Measurements from ENCODE around the gene PRPF6. TPM values are rescaled to one million over a fixed set of nuclear protein-coding genes. Genes with fewer than 3 reads are reported as not detected.
"Not testable (repeated sequence)": the region's sequence is repeated elsewhere in the genome, so short reads cannot be mapped to it uniquely, and the experiment has no call there.

The PRPF6 gene
- polyA plus RNA-seq, 1 donor from 2014 or later: 91.9 TPM

DNA sequence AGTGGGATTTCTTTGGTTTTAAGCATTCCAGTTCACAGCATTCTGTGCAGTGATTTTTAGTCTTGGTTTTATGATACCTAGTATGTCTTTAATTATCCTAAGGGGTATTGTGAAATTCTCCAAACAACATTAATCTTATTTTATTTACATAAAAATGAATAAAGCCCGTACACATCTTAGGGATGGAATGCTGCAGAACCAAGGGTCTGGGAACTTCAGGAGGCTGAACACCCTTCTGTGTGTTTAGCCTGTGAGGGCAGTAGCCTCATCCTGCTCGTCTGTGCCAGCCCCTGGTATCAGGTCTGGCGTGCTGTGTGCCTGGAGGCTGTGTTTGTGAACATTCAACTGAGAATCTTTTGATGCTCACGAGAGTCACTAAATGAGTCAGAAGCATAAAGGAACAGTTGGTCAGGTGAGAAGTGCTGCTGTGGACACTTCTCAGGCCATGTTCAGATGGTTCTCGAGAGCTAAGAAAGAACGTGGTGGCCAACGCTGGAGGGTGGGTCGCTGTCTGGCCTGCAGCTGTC lies 29.8 kb downstream of the PRPF6 start:
- Histone ChIP-seq H3K27ac (ENCODE audit: low read length) (no peak overlapping the region), H3F3A (ENCODE audit: insufficient read depth, low read length, poor library complexity, severe bottlenecking) (no peaks in the 10 kb centered on the region), H3K4me2 (ENCODE audit: low read length) (no peak overlapping the region), H3K4me3 (ENCODE audit: low read length) (no peak overlapping the region), H3K36me3 (ENCODE audit: insufficient read depth, low read length) (peaks cover 14% of the 10 kb centered on the region), H4K20me1 (ENCODE audit: insufficient read depth) (no peaks in the 10 kb centered on the region), H2AFZ (ENCODE audit: low read depth, low read length) (no peak overlapping the region), H3K27me3 (ENCODE audit: insufficient read depth, low read depth, low read length) (no peaks in the 10 kb centered on the region), H3K9me3 (ENCODE audit: low read length) (no peaks in the 10 kb centered on the region), H3K9me2 (ENCODE audit: insufficient read depth, low read length) (no peaks in the 10 kb centered on the region), H3K79me2 (replicated peaks; ENCODE audit: insufficient read depth, low read length) (no peaks in the 10 kb centered on the region), H3K9ac (ENCODE audit: low read length) (no peak overlapping the region)
- TF ChIP-seq RAD21 (conservative IDR thresholded peaks at IDR 0.05) (no peak), EP300 (conservative IDR thresholded peaks at IDR 0.05; ENCODE audit: poor library complexity, severe bottlenecking) (no peak), MXI1 (conservative IDR thresholded peaks at IDR 0.05; ENCODE audit: poor library complexity, severe bottlenecking) (no peak), EZH2 (IDR thresholded peaks at IDR 0.05; ENCODE audit: borderline replicate concordance, insufficient read depth, low read length, poor library complexity, severe bottlenecking) (no peak), SMC3 (conservative IDR thresholded peaks at IDR 0.05; ENCODE audit: poor library complexity) (no peak), TAF1 (IDR thresholded peaks at IDR 0.05; ENCODE audit: low read depth) (no peak), POLR2AphosphoS5 (IDR thresholded peaks at IDR 0.05) (no peak)
- TF ChIP-seq, protein P1, sequence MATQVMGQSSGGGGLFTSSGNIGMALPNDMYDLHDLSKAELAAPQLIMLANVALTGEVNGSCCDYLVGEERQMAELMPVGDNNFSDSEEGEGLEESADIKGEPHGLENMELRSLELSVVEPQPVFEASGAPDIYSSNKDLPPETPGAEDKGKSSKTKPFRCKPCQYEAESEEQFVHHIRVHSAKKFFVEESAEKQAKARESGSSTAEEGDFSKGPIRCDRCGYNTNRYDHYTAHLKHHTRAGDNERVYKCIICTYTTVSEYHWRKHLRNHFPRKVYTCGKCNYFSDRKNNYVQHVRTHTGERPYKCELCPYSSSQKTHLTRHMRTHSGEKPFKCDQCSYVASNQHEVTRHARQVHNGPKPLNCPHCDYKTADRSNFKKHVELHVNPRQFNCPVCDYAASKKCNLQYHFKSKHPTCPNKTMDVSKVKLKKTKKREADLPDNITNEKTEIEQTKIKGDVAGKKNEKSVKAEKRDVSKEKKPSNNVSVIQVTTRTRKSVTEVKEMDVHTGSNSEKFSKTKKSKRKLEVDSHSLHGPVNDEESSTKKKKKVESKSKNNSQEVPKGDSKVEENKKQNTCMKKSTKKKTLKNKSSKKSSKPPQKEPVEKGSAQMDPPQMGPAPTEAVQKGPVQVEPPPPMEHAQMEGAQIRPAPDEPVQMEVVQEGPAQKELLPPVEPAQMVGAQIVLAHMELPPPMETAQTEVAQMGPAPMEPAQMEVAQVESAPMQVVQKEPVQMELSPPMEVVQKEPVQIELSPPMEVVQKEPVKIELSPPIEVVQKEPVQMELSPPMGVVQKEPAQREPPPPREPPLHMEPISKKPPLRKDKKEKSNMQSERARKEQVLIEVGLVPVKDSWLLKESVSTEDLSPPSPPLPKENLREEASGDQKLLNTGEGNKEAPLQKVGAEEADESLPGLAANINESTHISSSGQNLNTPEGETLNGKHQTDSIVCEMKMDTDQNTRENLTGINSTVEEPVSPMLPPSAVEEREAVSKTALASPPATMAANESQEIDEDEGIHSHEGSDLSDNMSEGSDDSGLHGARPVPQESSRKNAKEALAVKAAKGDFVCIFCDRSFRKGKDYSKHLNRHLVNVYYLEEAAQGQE (IDR thresholded peaks at IDR 0.05; ENCODE audit: borderline replicate concordance): no peak
- TF ChIP-seq, protein P2, sequence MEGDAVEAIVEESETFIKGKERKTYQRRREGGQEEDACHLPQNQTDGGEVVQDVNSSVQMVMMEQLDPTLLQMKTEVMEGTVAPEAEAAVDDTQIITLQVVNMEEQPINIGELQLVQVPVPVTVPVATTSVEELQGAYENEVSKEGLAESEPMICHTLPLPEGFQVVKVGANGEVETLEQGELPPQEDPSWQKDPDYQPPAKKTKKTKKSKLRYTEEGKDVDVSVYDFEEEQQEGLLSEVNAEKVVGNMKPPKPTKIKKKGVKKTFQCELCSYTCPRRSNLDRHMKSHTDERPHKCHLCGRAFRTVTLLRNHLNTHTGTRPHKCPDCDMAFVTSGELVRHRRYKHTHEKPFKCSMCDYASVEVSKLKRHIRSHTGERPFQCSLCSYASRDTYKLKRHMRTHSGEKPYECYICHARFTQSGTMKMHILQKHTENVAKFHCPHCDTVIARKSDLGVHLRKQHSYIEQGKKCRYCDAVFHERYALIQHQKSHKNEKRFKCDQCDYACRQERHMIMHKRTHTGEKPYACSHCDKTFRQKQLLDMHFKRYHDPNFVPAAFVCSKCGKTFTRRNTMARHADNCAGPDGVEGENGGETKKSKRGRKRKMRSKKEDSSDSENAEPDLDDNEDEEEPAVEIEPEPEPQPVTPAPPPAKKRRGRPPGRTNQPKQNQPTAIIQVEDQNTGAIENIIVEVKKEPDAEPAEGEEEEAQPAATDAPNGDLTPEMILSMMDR (IDR thresholded peaks at IDR 0.05; ENCODE audit: poor library complexity, severe bottlenecking): no peak

DNA sequence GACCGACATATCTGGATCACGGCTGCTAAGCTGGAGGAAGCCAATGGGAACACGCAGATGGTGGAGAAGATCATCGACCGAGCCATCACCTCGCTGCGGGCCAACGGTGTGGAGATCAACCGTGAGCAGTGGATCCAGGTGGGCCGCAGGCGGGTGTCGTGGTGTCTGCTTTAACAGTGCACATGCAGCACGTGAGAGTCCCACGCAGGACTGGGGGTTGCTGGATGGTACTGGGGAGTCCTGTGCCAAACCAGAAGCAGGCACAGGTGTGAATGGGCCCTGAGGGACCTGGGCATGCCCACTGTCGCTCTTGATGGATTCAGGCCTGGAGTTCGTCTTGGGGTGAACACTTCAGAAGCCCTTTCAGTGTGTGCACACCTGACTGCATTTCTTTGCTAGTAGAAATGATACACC lies 30.4 kb downstream of the PRPF6 start:
- Histone ChIP-seq H3K4me3 (ENCODE audit: low read length) (no peak overlapping the region), H4K20me1 (ENCODE audit: insufficient read depth) (no peaks in the 10 kb centered on the region), H3K9ac (ENCODE audit: low read length) (no peak overlapping the region), H3K9me3 (ENCODE audit: low read length) (no peaks in the 10 kb centered on the region), H3K79me2 (replicated peaks; ENCODE audit: insufficient read depth, low read length) (no peaks in the 10 kb centered on the region), H3F3A (ENCODE audit: insufficient read depth, low read length, poor library complexity, severe bottlenecking) (no peaks in the 10 kb centered on the region), H2AFZ (ENCODE audit: low read depth, low read length) (no peak overlapping the region), H3K9me2 (ENCODE audit: insufficient read depth, low read length) (no peaks in the 10 kb centered on the region), H3K36me3 (ENCODE audit: insufficient read depth, low read length) (peaks cover 15% of the 10 kb centered on the region), H3K27ac (ENCODE audit: low read length) (no peak overlapping the region), H3K27me3 (ENCODE audit: insufficient read depth, low read depth, low read length) (no peaks in the 10 kb centered on the region), H3K4me2 (ENCODE audit: low read length) (no peak overlapping the region)
- TF ChIP-seq, protein P1 (IDR thresholded peaks at IDR 0.05; ENCODE audit: borderline replicate concordance): no peak
- no peak for TF ChIP-seq EP300 (conservative IDR thresholded peaks at IDR 0.05; ENCODE audit: poor library complexity, severe bottlenecking)
- no peak for TF ChIP-seq EZH2 (IDR thresholded peaks at IDR 0.05; ENCODE audit: borderline replicate concordance, insufficient read depth, low read length, poor library complexity, severe bottlenecking)
- TF ChIP-seq TAF1 (IDR thresholded peaks at IDR 0.05; ENCODE audit: low read depth): no peak

DNA sequence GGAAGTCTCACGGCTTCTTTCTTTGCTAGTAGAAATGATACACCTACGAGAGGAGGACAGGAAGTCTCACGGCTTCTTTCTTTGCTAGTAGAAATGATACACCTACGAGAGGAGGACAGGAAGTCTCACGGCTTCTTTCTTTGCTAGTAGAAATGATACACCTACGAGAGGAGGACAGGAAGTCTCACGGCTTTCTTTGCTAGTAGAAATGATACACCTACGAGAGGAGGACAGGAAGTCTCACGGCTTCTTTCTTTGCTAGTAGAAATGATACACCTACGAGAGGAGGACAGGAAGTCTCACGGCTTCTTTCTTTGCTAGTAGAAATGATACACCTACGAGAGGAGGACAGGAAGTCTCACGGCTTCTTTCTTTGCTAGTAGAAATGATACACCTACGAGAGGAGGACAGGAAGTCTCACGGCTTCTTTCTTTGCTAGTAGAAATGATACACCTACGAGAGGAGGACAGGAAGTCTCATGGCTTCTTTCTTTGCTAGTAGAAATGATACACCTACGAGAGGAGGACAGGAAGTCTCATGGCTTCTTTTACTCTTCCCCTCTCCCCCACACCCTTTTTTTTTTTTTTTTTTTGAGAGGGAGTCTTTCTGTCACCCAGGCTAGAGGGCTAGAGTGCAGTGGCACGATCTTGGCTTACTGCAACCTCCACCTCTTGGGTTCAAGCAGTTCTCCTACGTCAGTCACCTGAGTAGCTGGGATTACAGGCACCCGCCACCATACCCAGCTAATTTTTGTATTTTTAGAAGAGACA lies 31.6 kb downstream of the PRPF6 start:
- not testable (repeated sequence) for H3K9ac ChIP-seq (ENCODE audit: low read length); H3K27me3 ChIP-seq (ENCODE audit: insufficient read depth, low read depth, low read length); H3K79me2 ChIP-seq (replicated peaks; ENCODE audit: insufficient read depth, low read length); H3K9me2 ChIP-seq (ENCODE audit: insufficient read depth, low read length); H3K9me3 ChIP-seq (ENCODE audit: low read length); H4K20me1 ChIP-seq (ENCODE audit: insufficient read depth); H3F3A ChIP-seq (ENCODE audit: insufficient read depth, low read length, poor library complexity, severe bottlenecking); H3K4me2 ChIP-seq (ENCODE audit: low read length); H2AFZ ChIP-seq (ENCODE audit: low read depth, low read length); H3K27ac ChIP-seq (ENCODE audit: low read length); H3K4me3 ChIP-seq (ENCODE audit: low read length)
- H3K36me3 ChIP-seq (ENCODE audit: insufficient read depth, low read length): peaks cover 15% of the 10 kb centered on the region
